ENCODE data around the gene SYNGR2.
A peak's percentile ranks its signal among the peaks of the same experiment; 100 is the strongest.

The SYNGR2 gene

GRCh38 chr17:78168242-78168902 is at the start of gene SYNGR2:
Gene SYNGR2, plus strand, starts transcription at chr17:78168581. Its CDS starts 36 bp downstream, at chr17:78168617.
- peak; percentile 81 for DNase-seq (ENCODE audit: low read depth)

- DNase-seq (ENCODE audit: low read depth), result no peak
Observed at GRCh38 chr17:78118801-78119241, 49.6 kb upstream of the SYNGR2 start.

GRCh38 chr17:78120537-78120936 is 47.8 kb upstream of the SYNGR2 start:
- DNase-seq (ENCODE audit: low read depth), result no peak

GRCh38 chr17:78120971-78121800 is 47.2 kb upstream of the SYNGR2 start:
- no peak for DNase-seq (ENCODE audit: low read depth)

- no peak for DNase-seq (ENCODE audit: low read depth)
Observed at GRCh38 chr17:78121801-78122215, 46.6 kb upstream of the SYNGR2 start.

GRCh38 chr17:78122216-78122930 is 46.0 kb upstream of the SYNGR2 start:
- no peak for DNase-seq (ENCODE audit: low read depth)

GRCh38 chr17:78122931-78123249 is 45.5 kb upstream of the SYNGR2 start:
- no peak for DNase-seq (ENCODE audit: low read depth)

GRCh38 chr17:78123258-78123929 is 45.0 kb upstream of the SYNGR2 start:
- no peak for DNase-seq (ENCODE audit: low read depth)

GRCh38 chr17:78124081-78124835 is 44.1 kb upstream of the SYNGR2 start:
- DNase-seq (ENCODE audit: low read depth), result no peak

- DNase-seq (ENCODE audit: low read depth), result no peak
Observed at GRCh38 chr17:78124836-78125137, 43.6 kb upstream of the SYNGR2 start.

GRCh38 chr17:78125138-78125913 is 43.1 kb upstream of the SYNGR2 start:
- no peak for DNase-seq (ENCODE audit: low read depth)

- no peak for DNase-seq (ENCODE audit: low read depth)
Observed at GRCh38 chr17:78125976-78126894, 42.1 kb upstream of the SYNGR2 start.

- DNase-seq (ENCODE audit: low read depth), result no peak
Observed at GRCh38 chr17:78126895-78127238, 41.5 kb upstream of the SYNGR2 start.

GRCh38 chr17:78127239-78127887 is 41.0 kb upstream of the SYNGR2 start:
- peak; percentile 41 for DNase-seq (ENCODE audit: low read depth)

- no peak for DNase-seq (ENCODE audit: low read depth)
Observed at GRCh38 chr17:78127888-78128550, 40.4 kb upstream of the SYNGR2 start.

- DNase-seq (ENCODE audit: low read depth), result peak; percentile 55
Observed at GRCh38 chr17:78128551-78129350, 39.6 kb upstream of the SYNGR2 start, which contains the start of gene TMC6. Gene TMC6, minus strand, starts transcription at chr17:78128755. Its CDS starts 1,923 bp downstream, at chr17:78126832.

GRCh38 chr17:78129351-78130089 is 38.9 kb upstream of the SYNGR2 start:
- no peak for DNase-seq (ENCODE audit: low read depth)

Measured in activated T-helper 9 cell treated with anti-CD3 and anti-CD28 coated beads, Interleukin-2, amount 50 U/mL, for 16 hours (primary cell).